Right kidney (tissue), 9 donors: ENCODE measurements around the gene TRMT2B.
A peak's percentile ranks its signal among the peaks of the same experiment; 100 is the strongest.
"Not testable (repeated sequence)": the region's sequence is repeated elsewhere in the genome, so short reads cannot be mapped to it uniquely, and the experiment has no call there.

ENCODE experiments used
- DNase-seq: peaks from one replicate; pipeline ENCODE4 v3.0.0-alpha.2; 2016
- long read RNA-seq, 8 donors: transcript quantifications; one replicate each; lab custom pipeline, GENCODE V29; 2026

The TRMT2B gene, protein sequence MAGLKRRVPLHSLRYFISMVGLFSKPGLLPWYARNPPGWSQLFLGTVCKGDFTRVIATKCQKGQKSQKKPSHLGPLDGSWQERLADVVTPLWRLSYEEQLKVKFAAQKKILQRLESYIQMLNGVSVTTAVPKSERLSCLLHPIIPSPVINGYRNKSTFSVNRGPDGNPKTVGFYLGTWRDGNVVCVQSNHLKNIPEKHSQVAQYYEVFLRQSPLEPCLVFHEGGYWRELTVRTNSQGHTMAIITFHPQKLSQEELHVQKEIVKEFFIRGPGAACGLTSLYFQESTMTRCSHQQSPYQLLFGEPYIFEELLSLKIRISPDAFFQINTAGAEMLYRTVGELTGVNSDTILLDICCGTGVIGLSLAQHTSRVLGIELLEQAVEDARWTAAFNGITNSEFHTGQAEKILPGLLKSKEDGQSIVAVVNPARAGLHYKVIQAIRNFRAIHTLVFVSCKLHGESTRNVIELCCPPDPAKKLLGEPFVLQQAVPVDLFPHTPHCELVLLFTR
- long read RNA-seq, donor 1 = 0 reads
- long read RNA-seq, donor 2 = 0 reads
- long read RNA-seq, donor 3 = 0 reads
- long read RNA-seq, donor 4 = 0 reads
- long read RNA-seq, donor 5 = 0 reads
- long read RNA-seq, donor 6 = 0 reads
- long read RNA-seq, donor 7 = 0 reads
- long read RNA-seq, donor 8 = 0 reads

- peak; percentile 84 for DNase-seq
Measured at GRCh38 chrX:101051549-101052302, at the start of gene TRMT2B. Gene TRMT2B (minus strand): TSS chrX:101052111. CDS start chrX:101042289, 9,822 bp downstream.

DNA sequence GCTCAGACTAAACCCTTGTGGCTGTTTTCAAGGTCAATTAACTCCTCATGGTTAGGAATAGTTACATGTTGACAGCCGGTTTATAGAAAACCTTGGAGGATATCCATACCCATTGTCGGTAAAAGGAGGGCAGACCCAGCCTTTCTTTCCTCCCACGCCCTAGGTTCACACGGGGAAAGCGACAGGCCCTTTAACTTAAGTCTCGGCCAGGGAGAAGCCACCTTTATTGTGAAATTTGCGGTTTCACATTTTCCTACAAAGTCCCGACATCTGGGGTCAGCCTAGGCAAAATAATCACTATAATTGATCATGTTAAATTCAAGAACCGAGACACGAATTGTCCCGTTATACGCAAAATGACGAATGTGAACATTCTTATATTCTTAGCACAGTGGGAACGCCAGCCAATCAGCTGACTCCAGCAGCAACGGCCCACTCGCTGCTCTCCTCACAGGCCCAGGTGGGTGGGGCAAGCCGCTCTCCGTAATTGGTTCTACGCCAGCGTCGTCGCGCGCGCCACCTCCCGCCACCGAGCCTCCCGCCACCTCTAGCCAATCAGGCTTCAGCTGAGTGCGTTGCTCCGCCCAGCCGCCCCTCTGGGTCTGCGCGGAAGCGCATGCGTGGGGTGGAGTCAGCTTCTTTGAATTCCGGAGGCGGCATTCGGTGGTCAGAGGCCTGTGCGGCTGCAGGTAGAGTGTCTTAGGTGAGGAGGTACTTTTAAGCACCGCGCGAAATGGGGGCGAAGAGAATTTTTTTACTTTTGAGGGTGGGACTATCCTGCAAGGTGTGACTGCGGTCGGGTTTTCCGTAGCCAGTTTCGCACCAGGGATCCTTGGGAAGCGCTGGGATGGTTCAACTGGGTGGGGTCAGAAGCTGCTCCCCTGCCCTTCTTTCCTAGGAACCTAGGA lies 45.9 kb upstream of the TRMT2B start, which contains the start of gene CENPI:
CENPI (plus strand) TSS at position 659 of the 908 bp plus-strand sequence. CDS start 2,867 bp downstream, outside the sequence.
- DNase-seq = peak; percentile 70

- no peak for DNase-seq
Measured at GRCh38 chrX:101091817-101092216, 39.9 kb upstream of the TRMT2B start.

DNA sequence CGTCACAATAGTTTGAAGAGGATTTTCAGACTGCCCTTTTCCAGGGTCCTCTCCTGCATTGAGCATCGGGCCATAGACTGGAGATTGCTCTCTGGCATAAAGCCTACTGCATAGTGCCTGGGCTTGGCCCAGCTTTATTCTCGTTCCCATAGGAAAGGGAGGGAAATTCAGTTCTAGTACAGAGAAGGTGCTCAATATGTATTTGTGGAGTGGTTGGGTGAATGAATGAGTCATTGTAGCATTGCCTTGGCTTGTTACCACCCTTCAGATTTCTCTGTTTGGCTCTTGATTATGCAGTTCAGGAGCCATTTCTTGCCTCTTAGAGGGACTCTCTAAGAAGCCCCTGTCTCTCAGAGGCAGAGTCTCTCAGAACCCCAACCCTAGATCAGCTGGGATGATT lies 29.3 kb upstream of the TRMT2B start:
- no peak for DNase-seq

DNA sequence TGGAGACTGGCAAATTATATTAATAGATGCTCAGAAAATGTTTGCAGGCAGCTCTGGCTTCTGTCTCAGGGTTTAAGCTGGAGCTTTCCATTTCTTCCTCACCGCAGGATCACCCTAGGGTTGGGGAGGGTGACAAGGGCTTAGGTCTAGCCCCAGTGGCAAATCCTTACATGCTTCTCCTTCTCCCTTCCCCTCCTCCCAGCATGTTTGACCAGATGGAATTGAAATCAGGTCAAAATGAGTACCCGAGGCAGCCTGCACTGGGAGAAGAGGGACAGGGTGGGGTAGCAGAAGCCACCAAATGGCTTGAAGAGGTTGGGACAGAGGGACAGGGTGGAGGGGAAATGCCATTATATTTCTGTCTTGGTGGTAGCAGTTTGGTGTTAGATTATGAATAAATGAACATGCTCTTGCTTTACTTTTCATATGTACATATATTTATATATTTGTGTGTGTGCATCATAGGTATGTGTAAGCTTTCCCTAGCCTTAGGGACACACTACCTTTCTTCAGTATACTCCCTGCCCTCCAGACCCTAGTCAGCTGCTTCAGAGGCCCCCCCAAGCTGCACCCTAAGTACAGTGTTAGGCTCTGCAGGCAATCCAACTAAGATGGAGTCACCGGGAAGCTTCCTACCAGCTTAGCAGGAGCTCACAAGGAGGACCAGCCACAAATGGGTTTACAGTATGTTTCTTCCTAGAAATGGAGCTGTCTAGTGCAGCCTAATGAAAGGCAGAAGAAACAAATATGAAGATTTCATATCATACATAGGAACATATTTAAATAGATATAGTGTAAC lies 28.6 kb upstream of the TRMT2B start:
- no peak for DNase-seq

- no peak for DNase-seq
Measured at GRCh38 chrX:101079736-101080270, 27.9 kb upstream of the TRMT2B start.

DNA sequence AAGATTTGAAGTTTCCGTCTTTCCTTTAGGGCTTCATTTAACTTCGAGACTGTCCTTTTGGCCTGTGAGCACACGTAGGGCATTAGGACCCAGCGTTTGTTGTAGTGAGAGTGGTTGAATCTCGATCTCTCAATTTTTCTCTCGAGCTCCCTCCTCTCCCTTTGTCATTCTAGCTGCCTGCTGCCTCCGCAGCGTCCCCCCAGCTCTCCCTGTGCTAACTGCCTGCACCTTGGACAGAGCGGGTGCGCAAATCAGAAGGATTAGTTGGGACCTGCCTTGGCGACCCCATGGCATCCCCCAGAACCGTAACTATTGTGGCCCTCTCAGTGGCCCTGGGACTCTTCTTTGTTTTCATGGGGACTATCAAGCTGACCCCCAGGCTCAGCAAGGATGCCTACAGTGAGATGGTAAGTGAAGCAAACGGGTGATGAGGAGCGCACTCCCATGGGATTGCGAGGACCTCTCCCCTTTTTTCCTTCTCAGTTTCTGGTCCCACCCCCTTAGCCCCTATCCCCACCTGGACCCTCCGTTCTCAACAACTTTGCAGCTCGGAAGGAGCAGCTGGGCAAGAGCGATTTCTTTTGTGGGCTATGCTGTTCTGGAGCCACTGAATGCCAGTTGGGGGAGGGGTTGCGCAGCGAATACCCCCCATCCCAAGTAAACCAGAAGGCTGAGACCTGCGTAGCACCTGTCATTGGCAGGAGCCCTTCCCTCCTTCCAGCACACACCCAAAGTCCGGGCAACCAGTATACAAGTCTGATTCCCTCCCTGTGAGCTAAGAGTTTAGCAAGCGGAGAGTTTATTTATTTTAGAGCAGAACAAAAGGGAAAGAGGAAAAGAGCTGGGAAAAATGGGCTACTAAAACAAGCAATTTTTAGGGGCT lies 27.0 kb upstream of the TRMT2B start, which contains the start of gene TMEM35A:
TMEM35A (plus strand) TSS at position 164 of the 883 bp plus-strand sequence; CDS start at position 288, 124 bp downstream.
- DNase-seq = peak; percentile 42

- DNase-seq = no peak
Measured at GRCh38 chrX:101071582-101071981, 19.7 kb upstream of the TRMT2B start.

- DNase-seq = no peak
Measured at GRCh38 chrX:101062176-101062575, 10.3 kb upstream of the TRMT2B start.

- DNase-seq = no peak
Measured at GRCh38 chrX:101057093-101057714, 5.3 kb upstream of the TRMT2B start.

GRCh38 chrX:101056551-101056950 lies 4.6 kb upstream of the TRMT2B start:
- DNase-seq = not testable (repeated sequence)

DNA sequence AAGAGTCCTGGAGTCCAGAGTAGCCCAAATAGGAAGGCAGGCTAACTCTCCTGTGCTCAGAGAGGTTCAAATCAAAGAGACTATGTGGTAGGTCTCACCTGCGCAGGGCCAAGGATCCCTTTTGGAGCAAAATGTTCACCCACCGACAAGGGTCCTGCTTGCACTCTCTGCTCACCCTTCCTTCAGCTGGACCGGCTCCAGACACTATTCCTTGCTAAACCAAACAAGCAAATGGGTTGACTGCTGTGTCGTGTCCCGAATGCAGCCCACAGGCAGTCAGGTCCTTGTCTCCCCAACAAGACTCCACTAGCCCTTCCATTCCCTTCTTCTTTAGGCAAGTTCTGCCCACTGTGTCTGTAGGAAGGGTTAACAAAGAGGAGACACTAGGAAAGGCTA lies 760 bp downstream of the TRMT2B start:
- DNase-seq = no peak

GRCh38 chrX:101040197-101040596 lies 11.7 kb downstream of the TRMT2B start:
- no peak for DNase-seq

DNA sequence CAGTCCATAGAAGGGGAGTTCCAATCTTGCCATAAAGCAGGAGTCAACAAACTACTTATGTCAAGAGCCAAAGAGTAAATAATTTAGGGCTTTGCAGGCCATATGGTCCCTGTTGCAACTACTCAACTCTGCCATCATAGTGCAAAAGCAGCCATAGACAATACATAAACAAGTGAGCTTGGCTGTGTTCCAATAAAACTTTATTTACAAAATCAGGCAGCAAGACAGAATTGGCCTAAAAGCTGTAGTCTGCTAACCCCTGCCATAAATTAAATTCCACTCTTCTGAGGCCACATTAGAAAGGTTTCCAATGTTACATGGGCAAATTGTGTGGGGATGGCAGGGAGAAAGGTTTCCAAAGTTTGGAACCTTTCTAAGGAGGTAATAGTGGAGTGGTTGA lies 14.7 kb downstream of the TRMT2B start:
- no peak for DNase-seq

- no peak for DNase-seq
Measured at GRCh38 chrX:101029665-101030064, 22.2 kb downstream of the TRMT2B start.

DNA sequence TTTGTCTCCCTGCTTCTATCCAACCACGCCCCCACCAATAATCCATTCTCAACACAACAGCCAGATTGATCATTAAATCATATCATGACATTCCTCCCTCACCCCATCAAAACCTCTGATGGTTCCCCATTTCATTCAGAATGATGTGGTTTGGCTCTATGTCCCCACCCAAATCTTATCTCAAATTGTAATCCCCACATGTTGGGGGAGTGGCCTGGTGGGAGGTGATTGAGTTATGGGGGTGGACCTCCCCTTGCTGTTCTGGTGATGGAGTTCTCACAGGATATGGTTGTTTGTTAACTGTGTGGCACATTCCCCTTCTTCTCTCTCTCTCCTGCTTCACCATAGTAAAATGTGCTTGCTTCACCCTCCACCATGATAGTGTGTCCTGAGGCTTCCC lies 23.3 kb downstream of the TRMT2B start:
- DNase-seq = no peak

DNA sequence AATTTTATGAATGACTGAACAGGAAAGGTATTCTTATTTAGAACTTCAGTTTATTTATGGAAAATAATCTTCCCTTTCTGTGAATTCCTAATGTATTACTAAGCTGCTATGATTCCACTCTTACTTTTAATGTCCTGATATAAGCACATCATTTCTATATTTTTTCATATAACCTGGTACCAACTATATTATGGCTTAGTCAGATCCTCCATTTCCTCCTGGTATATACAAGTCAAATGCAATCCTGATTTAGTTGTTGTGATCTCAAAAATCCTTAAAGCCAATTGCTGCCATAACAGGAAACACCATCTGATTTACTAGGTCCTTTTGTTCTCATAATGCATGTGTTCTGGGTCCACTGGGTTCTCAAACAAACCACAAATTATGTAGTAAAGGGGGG lies 26.8 kb downstream of the TRMT2B start:
- DNase-seq = no peak

DNA sequence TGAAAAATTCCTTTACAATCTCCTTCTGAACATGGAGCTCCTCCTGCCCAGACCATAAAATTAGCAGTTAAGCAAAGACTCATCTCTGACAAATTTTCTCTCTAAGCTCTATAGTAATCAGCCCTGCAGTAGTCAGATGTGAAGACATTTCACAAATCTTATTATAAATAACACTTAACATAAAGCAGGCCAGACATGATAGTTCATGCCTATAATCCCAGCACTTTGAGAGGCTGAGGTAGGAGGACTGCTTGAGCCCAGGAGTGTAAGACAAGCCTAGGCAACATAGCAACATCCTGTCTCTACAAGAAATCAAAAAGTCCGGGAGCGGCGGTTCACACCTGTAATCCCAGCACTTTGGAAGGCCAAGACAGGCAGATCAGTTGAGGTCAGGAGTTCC lies 29.9 kb downstream of the TRMT2B start:
- no peak for DNase-seq

- not testable (repeated sequence) for DNase-seq
Measured at GRCh38 chrX:101012031-101012430, 39.9 kb downstream of the TRMT2B start.
